Measurements from ENCODE around the gene RNF41. TPM values are rescaled to one million over a fixed set of nuclear protein-coding genes. Genes with fewer than 3 reads are reported as not detected.

The RNF41 gene
- total and polyA plus RNA-seq, 2 donors (not counting 3 experiments of a cell fraction or from before 2014, with no cell fraction given): 88.3 to 203 TPM

DNA sequence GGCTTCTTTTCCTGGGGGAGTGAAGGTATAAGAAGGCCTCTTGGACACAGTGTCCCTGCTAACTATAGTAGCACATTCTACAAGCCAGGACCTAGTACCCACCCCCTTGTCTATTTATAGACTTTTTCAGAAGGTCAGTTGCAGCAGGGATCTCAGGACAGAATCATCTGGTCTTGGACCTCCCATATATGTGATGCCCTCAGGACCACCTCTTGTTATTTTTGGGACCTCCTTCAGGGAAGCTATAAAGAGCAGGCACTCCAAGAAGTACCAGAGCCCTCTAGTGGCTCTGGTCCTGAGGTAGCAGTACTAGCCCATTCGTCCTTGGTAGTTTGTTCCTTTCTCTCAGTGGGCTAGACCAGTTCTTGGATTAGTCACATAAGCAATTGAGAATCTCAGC is 49.3 kb upstream of the RNF41 start:
- Histone ChIP-seq H3K9me1 (replicated peaks; ENCODE audit: control insufficient read depth, extremely low read depth, insufficient read depth, low read length) (no peaks in the 10 kb centered on the region), H3K36me3 (ENCODE audit: control insufficient read depth in 2 of 2, extremely low read depth in 1 of 2, insufficient read depth in 2 of 2, low read length in 2 of 2) (peaks cover 17 to 27% of the 10 kb centered on the region in 2 experiments), H4K20me1 (replicated peaks; ENCODE audit: control insufficient read depth, extremely low read depth, insufficient read depth, low read length) (no peaks in the 10 kb centered on the region), H3K9ac (replicated peaks; ENCODE audit: extremely low read depth, insufficient read depth, low read length) (no peak overlapping the region), H3K9me3 (replicated peaks; ENCODE audit: control insufficient read depth, insufficient read depth, low read length) (no peaks in the 10 kb centered on the region), H3K4me3 (replicated peaks in 1 of 3; ENCODE audit: insufficient read depth in 1 of 3, low read depth in 1 of 3, low read length in 3 of 3) (no peak overlapping the region), H3K27me3 (ENCODE audit: control insufficient read depth in 2 of 2, insufficient read depth in 2 of 2, low read length in 2 of 2) (no peaks in the 10 kb centered on the region), H3K79me2 (ENCODE audit: control insufficient read depth, insufficient read depth, low read length) (no peaks in the 10 kb centered on the region), H2AFZ (ENCODE audit: low read depth, low read length) (no peak overlapping the region), H3K4me2 (ENCODE audit: insufficient read depth, low read length) (no peak overlapping the region), H3K27ac (ENCODE audit: insufficient read depth, low read depth, low read length) (no peak overlapping the region), H3K4me1 (ENCODE audit: control insufficient read depth, extremely low read depth, insufficient read depth, low read length) (peaks cover 4% of the 10 kb centered on the region)
- FAIRE-seq: no peak
- ChIA-PET POLR2A (no interaction called here), CTCF (interaction anchor here (0.9 to 2.9 kb wide), 7 partner anchors 13 to 193 kb away, joined by 3 to 11 read pairs (median 4); partner anchors contain the start of genes ANKRD52, IL23A, SMARCC2 and ZC3H10)
- peak; percentile 39 for DNase-seq (ENCODE audit: low read depth, low spot score)
- BruUV-seq (replicated peaks): no TSS peak
- intact Hi-C loops (cut with micrococcal nuclease) (no loop called here), dilution Hi-C loops (cut with MboI; ENCODE audit: extremely low pct_ligation_motif_present, low sequenced_read_pairs) (no loop called here)
- no peak for TF ChIP-seq MYC (IDR thresholded peaks at IDR 0.05; ENCODE audit: low read depth, low read length)
- TF ChIP-seq, protein P1, sequence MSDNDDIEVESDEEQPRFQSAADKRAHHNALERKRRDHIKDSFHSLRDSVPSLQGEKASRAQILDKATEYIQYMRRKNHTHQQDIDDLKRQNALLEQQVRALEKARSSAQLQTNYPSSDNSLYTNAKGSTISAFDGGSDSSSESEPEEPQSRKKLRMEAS (IDR thresholded peaks at IDR 0.05; ENCODE audit: insufficient read depth, insufficient read length): no peak
- TF ChIP-seq JUN (IDR thresholded peaks at IDR 0.05; ENCODE audit: borderline replicate concordance, insufficient read depth, insufficient read length, low read depth): no peak
- no peak for TF ChIP-seq FOS (IDR thresholded peaks at IDR 0.05; ENCODE audit: borderline replicate concordance, insufficient read depth, low read length)
- TF ChIP-seq EZH2 (IDR thresholded peaks at IDR 0.05; ENCODE audit: borderline replicate concordance, low read depth, low read length, severe bottlenecking): no peak
- no peak for TF ChIP-seq POLR2AphosphoS5 (IDR thresholded peaks at IDR 0.05; ENCODE audit: insufficient read depth, low read depth, low read length)
- TF ChIP-seq POLR2A (IDR thresholded peaks at IDR 0.05; ENCODE audit: low read depth, low read length): no peak
- TF ChIP-seq, protein P2, sequence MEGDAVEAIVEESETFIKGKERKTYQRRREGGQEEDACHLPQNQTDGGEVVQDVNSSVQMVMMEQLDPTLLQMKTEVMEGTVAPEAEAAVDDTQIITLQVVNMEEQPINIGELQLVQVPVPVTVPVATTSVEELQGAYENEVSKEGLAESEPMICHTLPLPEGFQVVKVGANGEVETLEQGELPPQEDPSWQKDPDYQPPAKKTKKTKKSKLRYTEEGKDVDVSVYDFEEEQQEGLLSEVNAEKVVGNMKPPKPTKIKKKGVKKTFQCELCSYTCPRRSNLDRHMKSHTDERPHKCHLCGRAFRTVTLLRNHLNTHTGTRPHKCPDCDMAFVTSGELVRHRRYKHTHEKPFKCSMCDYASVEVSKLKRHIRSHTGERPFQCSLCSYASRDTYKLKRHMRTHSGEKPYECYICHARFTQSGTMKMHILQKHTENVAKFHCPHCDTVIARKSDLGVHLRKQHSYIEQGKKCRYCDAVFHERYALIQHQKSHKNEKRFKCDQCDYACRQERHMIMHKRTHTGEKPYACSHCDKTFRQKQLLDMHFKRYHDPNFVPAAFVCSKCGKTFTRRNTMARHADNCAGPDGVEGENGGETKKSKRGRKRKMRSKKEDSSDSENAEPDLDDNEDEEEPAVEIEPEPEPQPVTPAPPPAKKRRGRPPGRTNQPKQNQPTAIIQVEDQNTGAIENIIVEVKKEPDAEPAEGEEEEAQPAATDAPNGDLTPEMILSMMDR (IDR thresholded peaks at IDR 0.05; ENCODE audit: extremely low read depth in 1 of 2, insufficient read depth in 1 of 2, low read depth in 1 of 2, low read length in 2 of 2): peak; percentile 29 to 63

All from endothelial cell of umbilical vein (primary cell).